K562 (cell line): ENCODE measurements around the gene TBPL2. TPM values are rescaled to one million over a fixed set of nuclear protein-coding genes. Genes with fewer than 3 reads are reported as not detected.

Experiments used
- CHD7 ChIP-seq: fragments of 200-600 bp; sonication (generic); IDR thresholded peaks from one replicate; pipeline ENCODE4 v1.6.1; 2012; ENCODE audit warnings: mild to moderate bottlenecking, low read depth, low read length, inconsistent platforms
- GTF2E2 ChIP-seq: fragments of 200-800 bp; sonication (Bioruptor generic); IDR thresholded peaks from 2 replicates; pipeline ENCODE4 v1.6.1; 2016; ENCODE audit warnings: missing genetic modification characterization, missing compliant biosample characterization
- MEIS2 ChIP-seq: fragments of 450-650 bp; IDR thresholded peaks from 2 replicates; pipeline ENCODE4 v1.6.1; 2014; ENCODE audit warnings: mild to moderate bottlenecking; ENCODE audit not compliant: partially characterized antibody
- MTA3 ChIP-seq: fragments of 450-650 bp; formaldehyde crosslinking; IDR thresholded peaks from 2 replicates; pipeline ENCODE4 v1.6.1; 2017; ENCODE audit warnings: mild to moderate bottlenecking, borderline replicate concordance
- RUNX1 ChIP-seq: sonication (generic); IDR thresholded peaks from 2 replicates; pipeline ENCODE4 v1.6.1; 2016; ENCODE audit warnings: antibody characterized with exemption, low read depth
- ZNF57 ChIP-seq: fragments of 450-650 bp; formaldehyde crosslinking; IDR thresholded peaks from 2 replicates; pipeline ENCODE4 v1.4.0; 2020; ENCODE audit warnings: mild to moderate bottlenecking, moderate library complexity
- polyA plus RNA-seq, 8 experiments: library from polyadenylated mRNA; depleted of rRNA in 4 of 8; stranded (reverse) in 5 of 8; unstranded in 3 of 8; fragments of >200 nt; fragmentation: Nextera tagmentation in 2 of 8; fragmentation: Illumina TruSeq in 1 of 8; extraction: Ambion mirVana in 2 of 8; extraction: Trizol in 1 of 8; gene quantifications; 2 replicates each; pipeline versions ENCODE4 v1.2.1 to v1.2.3, GENCODE V29; 2011 to 2014; ENCODE audit warnings: inconsistent platforms in 1 of 8, missing spikeins in 1 of 8
- total RNA-seq, 7 experiments: library from RNA; depleted of rRNA in 6 of 7; stranded (reverse); fragments of >200 nt in 6 of 7; fragmentation: Illumina TruSeq in 2 of 7; extraction: Trizol in 2 of 7; gene quantifications; 2 replicates each; pipeline versions ENCODE4 v1.2.1 to v1.2.3, GENCODE V29; 2011 to 2021; ENCODE audit warnings: low replicate concordance in 1 of 7
- TF ChIP-seq, protein P1 (sequence below): IDR thresholded peaks from 3 replicates; pipeline ENCODE4 v1.6.1; 2011; ENCODE audit warnings: borderline replicate concordance, mild to moderate bottlenecking; ENCODE audit not compliant: insufficient read length, insufficient read depth

The TBPL2 gene
- total and polyA plus RNA-seq, 9 of the 15 experiments (the other 6 are each of a cell fraction or from before 2014, with no cell fraction given), result not detected

- TF ChIP-seq CHD7 (no peak), MEIS2 (no peak), GTF2E2 (no peak), RUNX1 (no peak), ZNF57 (CRISPR knock-in tag) (no peak), MTA3 (no peak)
- TF ChIP-seq, protein P1, sequence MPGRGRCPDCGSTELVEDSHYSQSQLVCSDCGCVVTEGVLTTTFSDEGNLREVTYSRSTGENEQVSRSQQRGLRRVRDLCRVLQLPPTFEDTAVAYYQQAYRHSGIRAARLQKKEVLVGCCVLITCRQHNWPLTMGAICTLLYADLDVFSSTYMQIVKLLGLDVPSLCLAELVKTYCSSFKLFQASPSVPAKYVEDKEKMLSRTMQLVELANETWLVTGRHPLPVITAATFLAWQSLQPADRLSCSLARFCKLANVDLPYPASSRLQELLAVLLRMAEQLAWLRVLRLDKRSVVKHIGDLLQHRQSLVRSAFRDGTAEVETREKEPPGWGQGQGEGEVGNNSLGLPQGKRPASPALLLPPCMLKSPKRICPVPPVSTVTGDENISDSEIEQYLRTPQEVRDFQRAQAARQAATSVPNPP, result no peak
Measured at GRCh38 chr14:55446127-55446736, 5.8 kb upstream of the TBPL2 start (continued).
